DOHH2 (cell line): Measurements from ENCODE around the gene KIF16B.

Experiments
- EZH2phosphoT487 ChIP-seq: fragments of 200-600 bp; sonication (generic); IDR thresholded peaks from 2 replicates; pipeline ENCODE4 v1.6.1; 2017; ENCODE audit warnings: borderline replicate concordance, mild to moderate bottlenecking, antibody characterized with exemption, low read length, moderate library complexity, mixed read lengths
- TF ChIP-seq, protein P1 (sequence below): fragments of 200-600 bp; sonication (generic); IDR thresholded peaks from one replicate; pipeline ENCODE4 v1.5.1; 2014; ENCODE audit warnings: antibody characterized with exemption, mild to moderate bottlenecking, low read depth, low read length; ENCODE audit not compliant: poor library complexity, severe bottlenecking

- TF ChIP-seq EZH2phosphoT487, result no peak
- TF ChIP-seq, protein P1, sequence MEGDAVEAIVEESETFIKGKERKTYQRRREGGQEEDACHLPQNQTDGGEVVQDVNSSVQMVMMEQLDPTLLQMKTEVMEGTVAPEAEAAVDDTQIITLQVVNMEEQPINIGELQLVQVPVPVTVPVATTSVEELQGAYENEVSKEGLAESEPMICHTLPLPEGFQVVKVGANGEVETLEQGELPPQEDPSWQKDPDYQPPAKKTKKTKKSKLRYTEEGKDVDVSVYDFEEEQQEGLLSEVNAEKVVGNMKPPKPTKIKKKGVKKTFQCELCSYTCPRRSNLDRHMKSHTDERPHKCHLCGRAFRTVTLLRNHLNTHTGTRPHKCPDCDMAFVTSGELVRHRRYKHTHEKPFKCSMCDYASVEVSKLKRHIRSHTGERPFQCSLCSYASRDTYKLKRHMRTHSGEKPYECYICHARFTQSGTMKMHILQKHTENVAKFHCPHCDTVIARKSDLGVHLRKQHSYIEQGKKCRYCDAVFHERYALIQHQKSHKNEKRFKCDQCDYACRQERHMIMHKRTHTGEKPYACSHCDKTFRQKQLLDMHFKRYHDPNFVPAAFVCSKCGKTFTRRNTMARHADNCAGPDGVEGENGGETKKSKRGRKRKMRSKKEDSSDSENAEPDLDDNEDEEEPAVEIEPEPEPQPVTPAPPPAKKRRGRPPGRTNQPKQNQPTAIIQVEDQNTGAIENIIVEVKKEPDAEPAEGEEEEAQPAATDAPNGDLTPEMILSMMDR, result no peak
Observed at GRCh38 chr20:16588241-16588640, 15.0 kb upstream of the KIF16B start.
